ENCODE results near the gene SPRED2.

DNA sequence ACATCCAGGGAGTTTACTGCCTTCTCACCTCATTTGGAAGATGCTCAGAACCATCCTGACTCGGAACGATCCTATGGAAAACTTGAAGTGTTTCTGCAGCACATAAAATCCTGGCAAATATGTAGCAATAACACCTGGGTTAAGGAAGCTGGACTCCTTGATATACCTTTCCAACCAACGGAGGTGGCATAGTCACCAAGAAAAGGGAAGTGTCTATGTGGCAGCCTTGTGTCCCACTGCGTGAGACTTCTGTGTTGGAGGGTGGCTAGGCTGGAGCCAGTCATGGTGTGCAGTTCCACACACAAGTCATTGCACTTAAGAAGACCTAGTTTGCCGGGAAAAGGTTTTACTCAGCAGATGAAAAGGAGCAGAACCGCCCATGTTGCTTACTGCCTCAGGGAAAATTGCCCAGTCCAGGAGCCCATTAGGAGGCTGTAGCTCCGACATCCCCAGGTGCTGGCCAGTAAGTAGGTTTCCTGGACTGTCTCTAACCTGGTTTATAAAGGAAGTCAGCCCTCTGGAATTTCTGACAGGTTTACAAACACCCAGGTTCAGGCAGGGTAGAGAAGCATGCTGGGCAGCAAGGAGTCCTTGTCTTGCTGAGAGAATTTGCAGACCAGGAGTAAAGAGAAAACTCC, 46.2 kb upstream of the SPRED2 start:
- TF ChIP-seq CTCF (IDR thresholded peaks at IDR 0.05; ENCODE audit: borderline replicate concordance, extremely low read depth, low read length, poor library complexity, severe bottlenecking) (no peak), EZH2 (IDR thresholded peaks at IDR 0.05; ENCODE audit: borderline replicate concordance, low read depth, low read length, severe bottlenecking) (no peak)

All from DND-41 (cell line).